ENCODE results near the gene KIF26A. TPM values are rescaled to one million over a fixed set of nuclear protein-coding genes. Genes with fewer than 3 reads are reported as not detected.

KIF26A gene
- total and polyA plus RNA-seq, 8 donors = 0.65 to 21.7 (median 1.5) TPM

GRCh38 chr14:104172880-104173279, 34.5 kb downstream of the KIF26A start:
- Histone ChIP-seq H3K36me3 (peaks cover 0 to 12% (median 2%) of the 10 kb centered on the region in 4 donors), H3K27me3 (peaks cover 0 to 21% (median 0%) of the 10 kb centered on the region in 3 donors), H3K27ac (no peak overlapping the region), H3K4me3 (no peak overlapping the region), H3K9me3 (no peaks in the 10 kb centered on the region), H3K4me1 (peaks cover 0 to 18% (median 16%) of the 10 kb centered on the region in 4 donors)
- intact Hi-C loops (cut with DNase I; ENCODE audit: low total_unique reads) = no loop called here
- 90 to 97% (median 95%) methylated on average over 17 to 27 of the region's 27 CpGs for WGBS, 5 donors
- DNase-seq = no peak
- TF ChIP-seq POLR2A (IDR thresholded peaks at IDR 0.05) (no peak), EP300 (IDR thresholded peaks at IDR 0.05) (no peak), POLR2AphosphoS5 (IDR thresholded peaks at IDR 0.05) (no peak), CTCF (IDR thresholded peaks at IDR 0.05) (no peak)

- intact Hi-C loops (cut with DNase I; ENCODE audit: low total_unique reads) = no loop called here
- Histone ChIP-seq H3K27ac (no peak overlapping the region), H3K4me1 (peaks cover 0 to 29% (median 18%) of the 10 kb centered on the region in 4 donors), H3K9me3 (no peaks in the 10 kb centered on the region), H3K27me3 (peaks cover 0 to 25% (median 0%) of the 10 kb centered on the region in 3 donors), H3K36me3 (peaks cover 0 to 12% (median 2%) of the 10 kb centered on the region in 4 donors), H3K4me3 (no peak overlapping the region)
- DNase-seq = no peak
- TF ChIP-seq CTCF (IDR thresholded peaks at IDR 0.05) = no peak
- TF ChIP-seq EP300 (IDR thresholded peaks at IDR 0.05) = no peak
- TF ChIP-seq POLR2A (IDR thresholded peaks at IDR 0.05) = no peak
- no peak for TF ChIP-seq POLR2AphosphoS5 (IDR thresholded peaks at IDR 0.05)
- WGBS, 5 donors = 97 to 100% (median 97%) methylated on average over 5 to 22 of the region's 22 CpGs
Observed at GRCh38 chr14:104174051-104174450, 35.7 kb downstream of the KIF26A start.

- no peak for DNase-seq
- Histone ChIP-seq H3K4me3 (no peak overlapping the region), H3K36me3 (peaks cover 0 to 12% (median 2%) of the 10 kb centered on the region in 4 donors), H3K27me3 (peaks cover 0 to 29% (median 0%) of the 10 kb centered on the region in 3 donors), H3K27ac (no peak overlapping the region), H3K9me3 (no peaks in the 10 kb centered on the region), H3K4me1 (peaks cover 0 to 29% (median 20%) of the 10 kb centered on the region in 4 donors)
- intact Hi-C loops (cut with DNase I; ENCODE audit: low total_unique reads) = no loop called here
- TF ChIP-seq POLR2AphosphoS5 (IDR thresholded peaks at IDR 0.05) (no peak), EP300 (IDR thresholded peaks at IDR 0.05) (no peak), POLR2A (IDR thresholded peaks at IDR 0.05) (no peak), CTCF (IDR thresholded peaks at IDR 0.05) (no peak)
- 93 to 98% (median 96%) methylated on average over 25 to 35 of the region's 35 CpGs for WGBS, 5 donors
Observed at GRCh38 chr14:104175041-104175440, 36.7 kb downstream of the KIF26A start.

- Histone ChIP-seq H3K36me3 (peaks cover 0 to 12% (median 2%) of the 10 kb centered on the region in 4 donors), H3K9me3 (no peaks in the 10 kb centered on the region), H3K27ac (no peak overlapping the region), H3K4me1 (peaks cover 0 to 29% (median 19%) of the 10 kb centered on the region in 4 donors), H3K27me3 (peaks cover 0 to 26% (median 0%) of the 10 kb centered on the region in 3 donors), H3K4me3 (no peak overlapping the region)
- TF ChIP-seq CTCF (IDR thresholded peaks at IDR 0.05) = no peak
- TF ChIP-seq EP300 (IDR thresholded peaks at IDR 0.05) = no peak
- TF ChIP-seq POLR2A (IDR thresholded peaks at IDR 0.05) = no peak
- no peak for TF ChIP-seq POLR2AphosphoS5 (IDR thresholded peaks at IDR 0.05)
- DNase-seq = no peak
- intact Hi-C loops (cut with DNase I; ENCODE audit: low total_unique reads) = no loop called here
- 89 to 98% (median 94%) methylated on average over 8 to 26 of the region's 26 CpGs for WGBS, 5 donors
Observed at GRCh38 chr14:104175811-104176210, 37.4 kb downstream of the KIF26A start.

All from stomach (tissue), 9 donors.